AG09309 (cell line): ENCODE data around the gene PPP1R12A.

Source experiments
- DNase-seq: peaks from one replicate; pipeline ENCODE4 v3.0.0-alpha.2; 2010; ENCODE audit warnings: low read depth
- H3K4me3 ChIP-seq: 2 replicates; pipeline ENCODE4 v1.5.1; 2011; ENCODE audit warnings: mild to moderate bottlenecking, low read depth, low read length, moderate library complexity; ENCODE audit not compliant: control insufficient read depth
- CTCF ChIP-seq: IDR thresholded peaks from 2 replicates; pipeline ENCODE4 v1.5.1; 2011; ENCODE audit warnings: mild to moderate bottlenecking, low read depth, low read length, inconsistent platforms; ENCODE audit not compliant: insufficient read depth, control insufficient read depth; ENCODE audit errors: missing control alignments

Gene PPP1R12A

GRCh38 chr12:79848339-79848738 lies 86.6 kb downstream of the PPP1R12A start:
- no peak for DNase-seq

GRCh38 chr12:79847417-79847816 lies 87.5 kb downstream of the PPP1R12A start:
- no peak for DNase-seq
- H3K4me3 ChIP-seq = no peak overlapping the region
- no peak for TF ChIP-seq CTCF

More at GRCh38 chr12:79848339-79848738, 86.6 kb downstream of the PPP1R12A start:
- no peak overlapping the region for H3K4me3 ChIP-seq
- TF ChIP-seq CTCF = no peak

GRCh38 chr12:79844693-79845092 lies 90.2 kb downstream of the PPP1R12A start:
- H3K4me3 ChIP-seq = no peak overlapping the region
- DNase-seq = peak; percentile 8
- TF ChIP-seq CTCF = no peak

- no peak for DNase-seq
- TF ChIP-seq CTCF = no peak
- H3K4me3 ChIP-seq = no peak overlapping the region
Measured at GRCh38 chr12:79843978-79844377, 90.9 kb downstream of the PPP1R12A start.

GRCh38 chr12:79842630-79843029 lies 92.3 kb downstream of the PPP1R12A start:
- no peak for TF ChIP-seq CTCF
- no peak overlapping the region for H3K4me3 ChIP-seq
- no peak for DNase-seq

- DNase-seq = no peak
- TF ChIP-seq CTCF = no peak
- no peak overlapping the region for H3K4me3 ChIP-seq
Measured at GRCh38 chr12:79841878-79842265, 93.0 kb downstream of the PPP1R12A start.
